Medulla oblongata (tissue), 1 donor: ENCODE measurements around the gene GALNT8.
"Not testable (repeated sequence)": the region's sequence is repeated elsewhere in the genome, so short reads cannot be mapped to it uniquely, and the experiment has no call there.

Experiments used
- DNase-seq: peaks from one replicate; pipeline ENCODE4 v3.0.0-alpha.2; 2015; ENCODE audit errors: extremely low spot score

GALNT8 gene

GRCh38 chr12:4744709-4745108 is 24.5 kb downstream of the GALNT8 start:
- DNase-seq = no peak

GRCh38 chr12:4745249-4745648 is 25.0 kb downstream of the GALNT8 start:
- no peak for DNase-seq

GRCh38 chr12:4751654-4752053 is 31.5 kb downstream of the GALNT8 start:
- DNase-seq = not testable (repeated sequence)

- DNase-seq = no peak
Observed at GRCh38 chr12:4762773-4763172, 42.6 kb downstream of the GALNT8 start.

GRCh38 chr12:4763549-4763948 is 43.3 kb downstream of the GALNT8 start:
- no peak for DNase-seq

GRCh38 chr12:4766445-4766844 is 46.2 kb downstream of the GALNT8 start:
- no peak for DNase-seq

- DNase-seq = no peak
Observed at GRCh38 chr12:4767186-4767585, 47.0 kb downstream of the GALNT8 start.

GRCh38 chr12:4768341-4768740 is 48.1 kb downstream of the GALNT8 start:
- DNase-seq = peak; percentile 8

- no peak for DNase-seq
Observed at GRCh38 chr12:4769073-4769472, 48.9 kb downstream of the GALNT8 start.

GRCh38 chr12:4771172-4771959 is 51.2 kb downstream of the GALNT8 start:
- DNase-seq = no peak

GRCh38 chr12:4771960-4772566 is 51.9 kb downstream of the GALNT8 start:
- DNase-seq = no peak

- DNase-seq = peak; percentile 19
Observed at GRCh38 chr12:4775936-4776335, 55.7 kb downstream of the GALNT8 start.

GRCh38 chr12:4779749-4780148 is 59.5 kb downstream of the GALNT8 start:
- DNase-seq = no peak

GRCh38 chr12:4780641-4781611 is 60.7 kb downstream of the GALNT8 start:
- peak; percentile 79 for DNase-seq

GRCh38 chr12:4784404-4785054 is 64.3 kb downstream of the GALNT8 start:
- DNase-seq = no peak

- no peak for DNase-seq
Observed at GRCh38 chr12:4786795-4787194, 66.6 kb downstream of the GALNT8 start.

GRCh38 chr12:4787965-4788364 is 67.8 kb downstream of the GALNT8 start:
- no peak for DNase-seq

- DNase-seq = no peak
Observed at GRCh38 chr12:4789776-4790175, 69.6 kb downstream of the GALNT8 start.

GRCh38 chr12:4791497-4791896 is 71.3 kb downstream of the GALNT8 start:
- no peak for DNase-seq

- no peak for DNase-seq
Observed at GRCh38 chr12:4794491-4794890, 74.3 kb downstream of the GALNT8 start.

- DNase-seq = no peak
Observed at GRCh38 chr12:4796216-4796615, 76.0 kb downstream of the GALNT8 start.
